Skeletal muscle tissue (tissue), 4 donors: Measurements from ENCODE around the gene ADAP1. TPM values are rescaled to one million over a fixed set of nuclear protein-coding genes. Genes with fewer than 3 reads are reported as not detected.

Experiments
- H3K27ac ChIP-seq: one replicate; pipeline ENCODE4 v1.7.0; 2013; ENCODE audit warnings: mild to moderate bottlenecking, low read depth, low read length, inconsistent platforms
- H3K27me3 ChIP-seq, 3 donors: one replicate each; pipeline ENCODE4 v1.7.0; 2013; ENCODE audit warnings: low read length in 3 of 3; ENCODE audit not compliant: control insufficient read depth in 3 of 3, insufficient read depth in 3 of 3
- H3K36me3 ChIP-seq, 3 donors: one replicate each; pipeline ENCODE4 v1.7.0; 2013; ENCODE audit warnings: low read length in 3 of 3; ENCODE audit not compliant: control insufficient read depth in 3 of 3, insufficient read depth in 3 of 3
- H3K4me1 ChIP-seq, 3 donors: one replicate each; pipeline ENCODE4 v1.7.0; 2013; ENCODE audit warnings: low read length in 3 of 3, mild to moderate bottlenecking in 3 of 3; ENCODE audit not compliant: control insufficient read depth in 3 of 3, insufficient read depth in 3 of 3
- H3K4me3 ChIP-seq, 3 donors: one replicate each; pipeline ENCODE4 v1.7.0; 2013; ENCODE audit warnings: low read length in 3 of 3
- H3K9ac ChIP-seq, 3 donors: one replicate each; pipeline ENCODE4 v1.7.0; 2013; ENCODE audit warnings: low read length in 3 of 3, mild to moderate bottlenecking in 3 of 3, moderate library complexity in 2 of 3, low read depth in 1 of 3
- H3K9me3 ChIP-seq, 3 donors: one replicate each; pipeline ENCODE4 v1.7.0; 2013; ENCODE audit warnings: low read length in 3 of 3; ENCODE audit not compliant: control insufficient read depth in 3 of 3
- total RNA-seq: library from RNA; depleted of rRNA; stranded (reverse); fragments of >200 nt; gene quantifications from one replicate; pipeline ENCODE4 v1.2.3, GENCODE V29; 2014
- donor health status: Osteomylitis.

The ADAP1 gene
- total RNA-seq, 1 donor from 2014 or later = 1.0 TPM

- Histone ChIP-seq H3K36me3 (no peaks in the 10 kb centered on the region), H3K9ac (no peak overlapping the region), H3K4me1 (peaks cover 0 to 4% (median 3%) of the 10 kb centered on the region in 3 donors), H3K4me3 (no peak overlapping the region), H3K27me3 (peaks cover 10 to 34% (median 32%) of the 10 kb centered on the region in 3 donors), H3K27ac (no peak overlapping the region), H3K9me3 (no peaks in the 10 kb centered on the region)
Measured at GRCh38 chr7:921071-921461, 33.4 kb downstream of the ADAP1 start.

GRCh38 chr7:920351-921070, 34.0 kb downstream of the ADAP1 start:
- no peak overlapping the region for H3K4me3 ChIP-seq
- peaks cover 9 to 36% (median 32%) of the 10 kb centered on the region in 3 donors for H3K27me3 ChIP-seq
- H3K36me3 ChIP-seq = no peaks in the 10 kb centered on the region
- no peak overlapping the region for H3K9ac ChIP-seq
- H3K4me1 ChIP-seq = peaks cover 0 to 4% (median 3%) of the 10 kb centered on the region in 3 donors
- no peaks in the 10 kb centered on the region for H3K9me3 ChIP-seq
- H3K27ac ChIP-seq = no peak overlapping the region

- H3K4me1 ChIP-seq = peaks cover 0 to 4% (median 3%) of the 10 kb centered on the region in 3 donors
Measured at GRCh38 chr7:919924-920341, 34.5 kb downstream of the ADAP1 start.

GRCh38 chr7:919114-919442, 35.4 kb downstream of the ADAP1 start:
- Histone ChIP-seq H3K36me3 (no peaks in the 10 kb centered on the region), H3K4me1 (peaks cover 0 to 4% (median 3%) of the 10 kb centered on the region in 3 donors), H3K27me3 (peaks cover 13 to 31% (median 25%) of the 10 kb centered on the region in 3 donors), H3K9me3 (no peaks in the 10 kb centered on the region), H3K9ac (no peak overlapping the region), H3K27ac (no peak overlapping the region), H3K4me3 (no peak overlapping the region)

More at GRCh38 chr7:919924-920341, 34.5 kb downstream of the ADAP1 start:
- no peak overlapping the region for H3K4me3 ChIP-seq
- peaks cover 13 to 35% (median 31%) of the 10 kb centered on the region in 3 donors for H3K27me3 ChIP-seq
- H3K9me3 ChIP-seq = no peaks in the 10 kb centered on the region
- H3K36me3 ChIP-seq = no peaks in the 10 kb centered on the region
- no peak overlapping the region for H3K27ac ChIP-seq
- no peak overlapping the region for H3K9ac ChIP-seq

- Histone ChIP-seq H3K27me3 (peaks cover 12 to 29% (median 23%) of the 10 kb centered on the region in 3 donors), H3K9me3 (no peaks in the 10 kb centered on the region), H3K36me3 (no peaks in the 10 kb centered on the region), H3K9ac (no peak overlapping the region), H3K4me1 (peaks cover 0 to 4% (median 3%) of the 10 kb centered on the region in 3 donors), H3K4me3 (no peak overlapping the region), H3K27ac (no peak overlapping the region)
Measured at GRCh38 chr7:918441-919113, 35.9 kb downstream of the ADAP1 start.

- no peak overlapping the region for H3K4me3 ChIP-seq
- no peaks in the 10 kb centered on the region for H3K36me3 ChIP-seq
- H3K27me3 ChIP-seq = peaks cover 9 to 26% (median 20%) of the 10 kb centered on the region in 3 donors
- peaks cover 0 to 4% (median 2%) of the 10 kb centered on the region in 3 donors for H3K4me1 ChIP-seq
- no peaks in the 10 kb centered on the region for H3K9me3 ChIP-seq
- H3K27ac ChIP-seq = no peak overlapping the region
- H3K9ac ChIP-seq = no peak overlapping the region
Measured at GRCh38 chr7:918118-918425, 36.4 kb downstream of the ADAP1 start.

- Histone ChIP-seq H3K4me3 (no peak overlapping the region), H3K36me3 (no peaks in the 10 kb centered on the region), H3K9ac (no peak overlapping the region), H3K27ac (no peak overlapping the region), H3K4me1 (peaks cover 0 to 4% (median 0%) of the 10 kb centered on the region in 3 donors), H3K9me3 (no peaks in the 10 kb centered on the region), H3K27me3 (peaks cover 9 to 25% (median 17%) of the 10 kb centered on the region in 3 donors)
Measured at GRCh38 chr7:917255-918117, 37.0 kb downstream of the ADAP1 start.

GRCh38 chr7:916291-916941, 38.1 kb downstream of the ADAP1 start:
- peak overlapping the region in 1 of 3 donors; percentile 8 for H3K9ac ChIP-seq
- no peaks in the 10 kb centered on the region for H3K36me3 ChIP-seq
- H3K9me3 ChIP-seq = no peaks in the 10 kb centered on the region
- no peak overlapping the region for H3K4me3 ChIP-seq
- H3K4me1 ChIP-seq = peaks cover 0 to 4% (median 0%) of the 10 kb centered on the region in 3 donors
- no peak overlapping the region for H3K27ac ChIP-seq
- peaks cover 5 to 17% (median 6%) of the 10 kb centered on the region in 3 donors for H3K27me3 ChIP-seq

GRCh38 chr7:915291-916218, 38.9 kb downstream of the ADAP1 start:
- no peak overlapping the region for H3K27ac ChIP-seq
- H3K9ac ChIP-seq = no peak overlapping the region
- H3K4me3 ChIP-seq = no peak overlapping the region
- H3K4me1 ChIP-seq = peaks cover 0 to 4% (median 0%) of the 10 kb centered on the region in 3 donors
- no peaks in the 10 kb centered on the region for H3K9me3 ChIP-seq
- no peaks in the 10 kb centered on the region for H3K36me3 ChIP-seq
- peaks cover 5 to 10% (median 9%) of the 10 kb centered on the region in 3 donors for H3K27me3 ChIP-seq
